CD14-positive monocyte (primary cell): ENCODE measurements around the gene PROK2. TPM values are rescaled to one million over a fixed set of nuclear protein-coding genes. Genes with fewer than 3 reads are reported as not detected.

Experiments used
- DNase-seq, 3 donors: peaks; one replicate each; pipeline ENCODE4 v3.0.0-alpha.2; 2011 to 2022
- H2AFZ ChIP-seq: 2 replicates; pipeline ENCODE4 v1.6.0; 2012; ENCODE audit warnings: mild to moderate bottlenecking, low read depth, low read length, inconsistent platforms; ENCODE audit not compliant: insufficient read depth, poor library complexity, severe bottlenecking
- H3K27ac ChIP-seq, 2 donors: 1 replicate in 1 of 2; 2 replicates in 1 of 2; pipeline ENCODE4 v1.5.1; 2012 to 2013; ENCODE audit warnings: low read length in 2 of 2, control low read depth in 1 of 2, inconsistent platforms in 1 of 2, low read depth in 1 of 2, mild to moderate bottlenecking in 1 of 2
- H3K27me3 ChIP-seq, 2 donors: one replicate each; pipeline versions ENCODE4 v1.6.0 to v1.6.1; 2011 to 2013; ENCODE audit warnings: low read length in 2 of 2; ENCODE audit not compliant: control insufficient read depth in 2 of 2, insufficient read depth in 2 of 2
- H3K36me3 ChIP-seq, 2 donors: replicated peaks in 1 of 2; 1 replicate in 1 of 2; 2 replicates in 1 of 2; pipeline versions ENCODE4 v1.5.1 to v1.6.1; 2012 to 2013; ENCODE audit warnings: low read length in 2 of 2, control low read depth in 1 of 2, inconsistent platforms in 1 of 2, mild to moderate bottlenecking in 1 of 2; ENCODE audit not compliant: insufficient read depth in 2 of 2, control insufficient read depth in 1 of 2
- H3K4me1 ChIP-seq, 2 donors: 1 replicate in 1 of 2; 2 replicates in 1 of 2; pipeline versions ENCODE4 v1.5.1 to v1.6.1; 2012 to 2013; ENCODE audit warnings: low read length in 2 of 2, control low read depth in 1 of 2, inconsistent platforms in 1 of 2, mild to moderate bottlenecking in 1 of 2, moderate library complexity in 1 of 2; ENCODE audit not compliant: insufficient read depth in 2 of 2, control insufficient read depth in 1 of 2
- H3K4me2 ChIP-seq: replicated peaks from 2 replicates; pipeline ENCODE3; 2012; ENCODE audit warnings: low read length, moderate library complexity, mild to moderate bottlenecking; ENCODE audit not compliant: poor library complexity, severe bottlenecking; ENCODE audit errors: extremely low read depth
- H3K4me3 ChIP-seq, 3 experiments: fragments of 200-600 bp in 1 of 3; sonication (generic) in 1 of 3; replicated peaks in 1 of 3; 1 replicate in 2 of 3; 2 replicates in 1 of 3; pipeline ENCODE4 v1.5.1; 2011 to 2013; ENCODE audit warnings: low read length in 3 of 3, mild to moderate bottlenecking in 3 of 3, control low read depth in 2 of 3, low read depth in 2 of 3, inconsistent platforms in 1 of 3, moderate library complexity in 1 of 3
- H3K79me2 ChIP-seq: 2 replicates; pipeline ENCODE4 v1.6.0; 2012; ENCODE audit warnings: mild to moderate bottlenecking, control low read depth, inconsistent platforms, low read length, moderate library complexity; ENCODE audit not compliant: insufficient read depth
- H3K9ac ChIP-seq: 2 replicates; pipeline ENCODE4 v1.6.0; 2017; ENCODE audit warnings: low read length, mild to moderate bottlenecking; ENCODE audit not compliant: insufficient read depth, poor library complexity, severe bottlenecking
- H3K9me3 ChIP-seq, 2 donors: replicated peaks in 1 of 2; 1 replicate in 1 of 2; 2 replicates in 1 of 2; pipeline versions ENCODE4 v1.5.1 to v1.6.1; 2012 to 2013; ENCODE audit warnings: low read length in 2 of 2, control low read depth in 1 of 2; ENCODE audit not compliant: control insufficient read depth in 1 of 2, insufficient read depth in 1 of 2
- H4K20me1 ChIP-seq: 2 replicates; pipeline ENCODE4 v1.6.0; 2012; ENCODE audit warnings: mild to moderate bottlenecking, low read length, control low read depth, moderate library complexity; ENCODE audit not compliant: insufficient read depth
- H3K27ac Mint-ChIP-seq, 7 donors: one replicate each; pipeline ENCODE4 v1.8.0; 2020; ENCODE audit warnings: mild to moderate bottlenecking in 7 of 7, mixed read lengths in 7 of 7, moderate library complexity in 6 of 7, inconsistent platforms in 2 of 7
- H3K27me3 Mint-ChIP-seq, 3 donors: one replicate each; pipeline ENCODE4 v1.8.0; 2021 to 2022; ENCODE audit warnings: low read depth in 3 of 3, mild to moderate bottlenecking in 3 of 3, mixed read lengths in 3 of 3, moderate library complexity in 3 of 3, inconsistent platforms in 1 of 3
- H3K36me3 Mint-ChIP-seq, 2 donors: one replicate each; pipeline ENCODE4 v1.8.0; 2020; ENCODE audit warnings: mixed read lengths in 2 of 2, inconsistent platforms in 1 of 2, mild to moderate bottlenecking in 1 of 2
- H3K4me1 Mint-ChIP-seq: one replicate; pipeline ENCODE4 v1.8.0; 2020; ENCODE audit warnings: mild to moderate bottlenecking, mixed read lengths
- H3K4me3 Mint-ChIP-seq, 2 donors: one replicate each; pipeline ENCODE4 v1.8.0; 2020; ENCODE audit warnings: mild to moderate bottlenecking in 2 of 2, mixed read lengths in 2 of 2, moderate library complexity in 1 of 2
- H3K9me3 Mint-ChIP-seq, 7 donors: one replicate each; pipeline ENCODE4 v1.8.0; 2020 to 2022; ENCODE audit warnings: mixed read lengths in 7 of 7, mild to moderate bottlenecking in 6 of 7, moderate library complexity in 6 of 7, inconsistent platforms in 2 of 7
- WGBS: methylation state at CpG from one replicate; pipeline ENCODE4 v1.1.5; 2013; ENCODE audit warnings: missing lambda C conversion rate; ENCODE audit not compliant: insufficient coverage; 5-methylcytosine and 5-hydroxymethylcytosine counted together
- intact Hi-C, 2 donors: fragments of 100-400 bp; cut with micrococcal nuclease; formaldehyde crosslinking; loops; one replicate each; pipeline versions ENCODE4 v1.15.0 to v1.15.1; 2023
- polyA plus RNA-seq, 3 donors: library from polyadenylated mRNA; depleted of rRNA in 1 of 3; unstranded in 2 of 3; stranded (reverse) in 1 of 3; fragments of 300-500 nt in 2 of 3; fragments of >200 nt in 1 of 3; fragmentation: Illumina TruSeq in 2 of 3; gene quantifications; 1 replicate in 2 of 3; 2 replicates in 1 of 3; pipeline ENCODE4 v1.2.3, GENCODE V29; 2012 to 2021
- TF ChIP-seq, protein P1 (sequence below): fragments of 200-600 bp; IDR thresholded peaks from one replicate; pipeline ENCODE4 v1.8.0; 2022; ENCODE audit warnings: antibody characterized with exemption, mild to moderate bottlenecking

PROK2 gene
- polyA plus RNA-seq, 3 donors, result 25.4 to 81.7 (median 37.8) TPM

DNA sequence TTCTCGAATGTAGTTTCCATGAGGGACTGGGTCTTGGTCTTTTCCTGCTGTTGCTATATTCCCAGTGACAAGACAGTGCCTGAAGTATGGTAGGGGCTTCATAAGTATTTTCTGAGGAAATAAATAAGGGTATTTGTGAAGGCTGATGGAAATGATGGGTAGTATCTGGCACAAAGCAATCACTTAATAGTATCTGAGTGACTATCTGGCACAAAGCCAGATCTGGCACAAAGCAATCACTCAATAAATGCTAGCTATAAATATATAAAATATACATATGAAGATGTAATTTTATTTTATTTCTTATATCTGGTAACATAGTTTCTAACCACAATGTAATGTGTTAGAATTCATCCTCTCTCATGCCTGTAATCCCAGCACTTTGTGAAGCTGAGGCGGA, 20.7 kb upstream of the PROK2 start:
- Histone ChIP-seq H3K9ac (no peak overlapping the region), H3K27me3 (no peaks in the 10 kb centered on the region), H3K36me3 (no peaks in the 10 kb centered on the region), H2AFZ (no peak overlapping the region), H3K9me3 (no peaks in the 10 kb centered on the region), H3K79me2 (no peaks in the 10 kb centered on the region), H4K20me1 (no peaks in the 10 kb centered on the region), H3K4me3 (peak overlapping the region in 1 of 3 experiments; percentile 29), H3K4me2 (peak overlapping the region; percentile 1), H3K27ac (peak overlapping the region in 1 of 2 donors; percentile 89), H3K4me1 (peaks cover 16 to 27% of the 10 kb centered on the region in 2 donors)
- Mint-ChIP-seq H3K4me3 (no peak overlapping the region), H3K27ac (peak overlapping the region; percentile 81 to 96 (median 87)), H3K36me3 (peaks cover 0 to 3% of the 10 kb centered on the region in 2 donors), H3K9me3 (peaks cover 0 to 7% (median 0%) of the 10 kb centered on the region in 7 donors), H3K4me1 (peaks cover 35% of the 10 kb centered on the region), H3K27me3 (peaks cover 0 to 1% (median 0%) of the 10 kb centered on the region in 3 donors)
- DNase-seq, result no peak
- intact Hi-C loops, result loop anchor here in 1 of 2 donors (5.0 kb wide), 1 partner anchor 52 kb away; no protein-coding TSS in a partner anchor
- TF ChIP-seq, protein P1, sequence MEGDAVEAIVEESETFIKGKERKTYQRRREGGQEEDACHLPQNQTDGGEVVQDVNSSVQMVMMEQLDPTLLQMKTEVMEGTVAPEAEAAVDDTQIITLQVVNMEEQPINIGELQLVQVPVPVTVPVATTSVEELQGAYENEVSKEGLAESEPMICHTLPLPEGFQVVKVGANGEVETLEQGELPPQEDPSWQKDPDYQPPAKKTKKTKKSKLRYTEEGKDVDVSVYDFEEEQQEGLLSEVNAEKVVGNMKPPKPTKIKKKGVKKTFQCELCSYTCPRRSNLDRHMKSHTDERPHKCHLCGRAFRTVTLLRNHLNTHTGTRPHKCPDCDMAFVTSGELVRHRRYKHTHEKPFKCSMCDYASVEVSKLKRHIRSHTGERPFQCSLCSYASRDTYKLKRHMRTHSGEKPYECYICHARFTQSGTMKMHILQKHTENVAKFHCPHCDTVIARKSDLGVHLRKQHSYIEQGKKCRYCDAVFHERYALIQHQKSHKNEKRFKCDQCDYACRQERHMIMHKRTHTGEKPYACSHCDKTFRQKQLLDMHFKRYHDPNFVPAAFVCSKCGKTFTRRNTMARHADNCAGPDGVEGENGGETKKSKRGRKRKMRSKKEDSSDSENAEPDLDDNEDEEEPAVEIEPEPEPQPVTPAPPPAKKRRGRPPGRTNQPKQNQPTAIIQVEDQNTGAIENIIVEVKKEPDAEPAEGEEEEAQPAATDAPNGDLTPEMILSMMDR, result no peak
- WGBS, result 100% methylated on average over 1 of the region's 2 CpGs

DNA sequence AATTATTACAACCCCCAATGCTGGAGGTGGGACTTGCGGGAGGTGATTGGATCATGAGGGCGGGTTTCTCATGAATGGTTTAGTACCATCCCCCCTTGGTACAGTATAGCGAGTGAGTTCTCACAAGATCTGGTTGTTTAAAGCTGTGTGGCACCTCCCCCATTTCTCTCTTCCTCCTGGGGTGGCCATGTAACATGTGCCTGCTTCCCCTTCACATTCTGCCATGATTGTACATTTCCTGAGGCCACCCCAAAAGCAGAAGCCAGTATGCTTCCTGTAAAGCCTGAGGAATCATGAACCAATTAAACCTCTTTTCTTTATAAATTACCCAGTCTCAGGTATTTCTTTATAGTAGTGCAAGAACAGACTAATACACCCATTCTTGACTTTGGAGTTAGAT, 20.3 kb upstream of the PROK2 start:
- H3K27me3 ChIP-seq, result no peaks in the 10 kb centered on the region
- no peaks in the 10 kb centered on the region for H4K20me1 ChIP-seq
- DNase-seq, result peak; percentile 63 to 80 (median 65)
- TF ChIP-seq, protein P1, result no peak
- no peaks in the 10 kb centered on the region for H3K36me3 ChIP-seq
- Mint-ChIP-seq H3K4me1 (peaks cover 35% of the 10 kb centered on the region), H3K27me3 (peaks cover 0 to 2% (median 2%) of the 10 kb centered on the region in 3 donors), H3K36me3 (peaks cover 0 to 3% of the 10 kb centered on the region in 2 donors), H3K9me3 (peaks cover 0 to 7% (median 0%) of the 10 kb centered on the region in 7 donors), H3K4me3 (no peak overlapping the region), H3K27ac (peak overlapping the region; percentile 81 to 93 (median 87))
- peak overlapping the region; percentile 26 to 89 for H3K27ac ChIP-seq
- peaks cover 16 to 27% of the 10 kb centered on the region in 2 donors for H3K4me1 ChIP-seq
- no peak overlapping the region for H3K9ac ChIP-seq
- no peaks in the 10 kb centered on the region for H3K79me2 ChIP-seq
- H3K4me3 ChIP-seq, result peak overlapping the region in 1 of 3 experiments; percentile 36
- intact Hi-C loops, result loop anchor here in 1 of 2 donors (5.0 kb wide), 1 partner anchor 52 kb away; no protein-coding TSS in a partner anchor
- no CpG with 5 or more reads among the region's 3 CpGs for WGBS
- H3K4me2 ChIP-seq, result peak overlapping the region; percentile 1
- H3K9me3 ChIP-seq, result no peaks in the 10 kb centered on the region
- H2AFZ ChIP-seq, result peak overlapping the region; percentile 76
